COLO829 (cell line): ENCODE measurements around the gene SPATC1L.
"Not testable (repeated sequence)": the region's sequence is repeated elsewhere in the genome, so short reads cannot be mapped to it uniquely, and the experiment has no call there.

Experiments used
- DNase-seq: peaks from one replicate; pipeline ENCODE4 v3.0.0; 2012; ENCODE audit warnings: low spot score

The SPATC1L gene

DNA sequence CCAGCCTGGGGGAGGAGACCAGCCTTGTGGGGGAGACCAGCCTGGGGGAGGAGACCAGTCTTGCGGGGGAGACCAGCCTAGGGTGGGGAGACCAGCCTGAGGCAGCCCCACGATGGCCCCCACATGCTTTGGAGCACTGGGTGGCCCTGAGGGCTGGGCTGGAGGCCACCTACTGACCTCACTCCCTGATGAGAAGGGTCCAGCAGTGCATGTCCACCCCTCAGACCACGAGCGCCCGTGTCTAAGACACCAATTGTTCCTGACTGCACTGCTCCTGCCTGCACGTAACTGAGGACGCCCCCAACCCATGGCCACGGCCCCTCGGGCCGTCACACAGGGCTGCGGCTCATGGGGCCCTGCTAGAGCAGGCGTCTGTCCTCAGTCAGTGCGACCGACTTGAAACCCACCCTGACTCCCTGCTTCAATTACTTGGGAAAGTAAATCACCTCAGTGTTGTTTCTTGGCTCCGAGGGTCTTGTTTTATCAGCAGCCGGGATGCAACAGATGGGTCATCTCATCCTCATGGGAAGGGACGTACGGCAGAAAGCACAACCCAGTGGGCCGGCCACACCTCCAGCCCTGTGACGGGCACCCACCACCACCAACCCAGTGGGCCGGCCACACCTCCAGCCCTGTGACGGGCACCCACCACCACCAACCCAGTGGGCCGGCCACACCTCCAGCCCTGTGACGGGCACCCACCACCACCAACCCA, at the start of gene SPATC1L:
Gene SPATC1L (minus strand): TSS at position 550 of the 715 bp plus-strand sequence. CDS start 1,643 bp downstream, outside the sequence.
- no peak for DNase-seq

DNA sequence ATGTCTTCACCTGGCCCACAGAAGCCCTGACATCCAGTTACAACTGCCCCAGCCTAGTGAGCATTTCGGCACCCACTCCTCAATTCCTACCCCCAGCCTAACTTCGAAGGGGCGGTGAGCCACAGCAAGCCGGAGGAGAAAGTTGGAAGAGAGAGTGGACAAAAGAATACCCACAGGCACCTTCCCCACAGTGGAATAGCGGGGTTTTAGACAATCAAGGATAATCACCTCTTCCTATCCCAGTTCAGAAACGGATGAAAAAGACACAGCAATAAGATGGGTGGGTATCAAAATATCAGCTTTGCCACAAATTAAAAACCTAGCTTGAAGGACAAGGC, 45.6 kb upstream of the SPATC1L start:
- DNase-seq = no peak

- no peak for DNase-seq
Measured at GRCh38 chr21:46229133-46229922, 45.1 kb upstream of the SPATC1L start.

- DNase-seq = peak; percentile 98
Measured at GRCh38 chr21:46228345-46229051, 44.2 kb upstream of the SPATC1L start, which contains the start of gene LSS. Gene LSS, minus strand, starts transcription at chr21:46228774. Its CDS starts 29 bp downstream, at chr21:46228745.

GRCh38 chr21:46227811-46228344, 43.6 kb upstream of the SPATC1L start:
- no peak for DNase-seq

GRCh38 chr21:46226920-46227599, 42.8 kb upstream of the SPATC1L start:
- DNase-seq = no peak

GRCh38 chr21:46226146-46226545, 41.9 kb upstream of the SPATC1L start:
- DNase-seq = no peak

DNA sequence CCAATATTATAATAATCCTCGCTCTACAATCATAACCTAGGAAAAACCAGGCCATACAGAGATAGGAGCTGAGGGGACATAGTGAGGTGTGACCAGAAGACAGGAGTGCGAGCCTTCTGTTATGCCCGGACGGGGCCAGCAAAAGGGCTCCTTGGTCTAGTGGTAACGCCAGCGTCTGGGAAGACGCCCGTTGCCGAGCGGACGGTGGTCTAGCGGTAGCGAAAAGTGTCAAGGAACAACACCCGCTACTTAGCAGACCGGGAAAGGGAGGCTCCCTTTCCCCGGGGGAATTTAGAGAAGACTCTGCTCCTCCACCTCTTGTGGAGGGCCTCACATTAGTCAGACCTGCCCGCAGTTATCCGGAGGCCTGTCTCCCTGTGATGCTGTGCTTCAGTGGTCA, 39.4 kb upstream of the SPATC1L start:
- not testable (repeated sequence) for DNase-seq

GRCh38 chr21:46223217-46223616, 39.0 kb upstream of the SPATC1L start:
- DNase-seq = no peak

DNA sequence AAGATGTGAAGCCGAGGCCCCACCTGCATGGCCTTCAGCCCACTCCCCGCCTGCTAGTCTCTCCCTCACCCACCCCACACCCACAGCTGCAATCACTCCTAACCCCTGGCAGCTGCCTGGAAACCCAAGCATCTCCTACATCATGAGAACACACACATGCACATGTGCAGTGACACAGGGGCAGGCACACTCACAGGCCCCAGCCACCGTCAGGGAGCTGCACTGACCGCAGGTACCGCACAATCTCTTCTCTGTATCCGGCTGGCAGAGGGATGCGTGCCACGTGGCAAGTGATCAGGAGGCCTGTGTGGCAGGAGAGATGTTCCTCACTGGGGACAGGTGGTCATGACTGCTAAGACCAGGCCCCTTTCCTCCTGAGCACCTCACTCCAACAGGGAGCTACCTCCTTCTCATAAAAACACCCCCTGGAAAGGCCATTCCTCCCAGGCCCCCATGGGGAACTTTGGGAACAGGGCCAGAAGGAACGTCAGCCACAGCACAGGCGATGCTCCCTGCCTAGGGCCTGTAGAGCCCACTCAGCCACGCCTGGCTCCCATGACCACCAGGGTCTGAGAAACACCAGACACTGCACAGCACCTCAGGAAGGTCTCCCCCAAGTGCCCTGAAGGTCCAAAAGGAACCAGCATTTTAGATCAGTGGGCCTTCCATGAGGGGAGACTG, 38.3 kb upstream of the SPATC1L start:
- no peak for DNase-seq

GRCh38 chr21:46221664-46222435, 37.6 kb upstream of the SPATC1L start:
- no peak for DNase-seq

- no peak for DNase-seq
Measured at GRCh38 chr21:46220847-46221246, 36.6 kb upstream of the SPATC1L start.

- no peak for DNase-seq
Measured at GRCh38 chr21:46220275-46220810, 36.1 kb upstream of the SPATC1L start.

- no peak for DNase-seq
Measured at GRCh38 chr21:46219591-46220239, 35.5 kb upstream of the SPATC1L start.

- DNase-seq = no peak
Measured at GRCh38 chr21:46218906-46219590, 34.8 kb upstream of the SPATC1L start.

GRCh38 chr21:46217511-46218196, 33.4 kb upstream of the SPATC1L start:
- no peak for DNase-seq

DNA sequence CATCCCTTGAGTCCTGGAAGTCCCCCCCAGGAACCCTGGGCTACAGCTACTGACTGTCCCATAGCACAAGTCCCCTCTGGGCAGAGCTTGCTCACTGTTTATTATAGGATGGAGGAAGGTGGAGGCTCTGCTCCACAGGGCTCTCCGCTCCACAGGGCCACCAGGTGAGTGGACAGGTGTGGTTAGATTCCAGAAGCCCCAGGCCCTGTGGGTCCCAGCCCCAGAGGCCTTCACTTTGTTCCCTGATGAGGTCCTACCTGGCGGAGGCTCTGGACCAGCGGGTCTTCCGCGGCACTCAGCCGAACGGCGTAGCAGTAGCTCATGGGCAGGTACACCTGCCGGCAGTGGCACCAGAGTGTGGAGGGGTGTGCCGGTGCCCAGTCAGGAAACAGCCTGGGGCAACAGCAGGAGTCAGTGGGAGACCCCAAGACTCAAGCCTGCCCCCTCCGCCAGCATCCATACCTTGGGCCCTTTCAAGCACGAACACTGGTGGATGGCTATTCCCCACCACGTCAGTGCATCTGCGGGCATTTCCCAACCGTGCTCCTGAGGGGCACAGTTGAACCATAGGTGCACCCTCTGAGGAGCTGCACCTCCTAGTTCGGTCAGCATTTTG, 32.0 kb upstream of the SPATC1L start:
- DNase-seq = no peak
